Measurements from ENCODE around the gene AGT.
A peak's percentile ranks its signal among the peaks of the same experiment; 100 is the strongest.

The AGT gene

GRCh38 chr1:230757856-230758708 lies 44.2 kb upstream of the AGT start:
- TF ChIP-seq CTCF (IDR thresholded peaks at IDR 0.05; ENCODE audit: low read depth, low read length), result no peak
- H3K4me3 ChIP-seq (replicated peaks in 1 of 2; ENCODE audit: low read depth in 2 of 2, low read length in 2 of 2), result no peak overlapping the region
- no peak for DNase-seq (ENCODE audit: low read depth in 2 of 2)

GRCh38 chr1:230754796-230755195 lies 40.9 kb upstream of the AGT start:
- TF ChIP-seq CTCF (IDR thresholded peaks at IDR 0.05; ENCODE audit: low read depth, low read length), result no peak
- DNase-seq (ENCODE audit: low read depth in 2 of 2), result peak; percentile 42 to 53

GRCh38 chr1:230753586-230754251 lies 39.8 kb upstream of the AGT start:
- peak; percentile 47 to 59 for DNase-seq (ENCODE audit: low read depth in 2 of 2)
- no peak for TF ChIP-seq CTCF (IDR thresholded peaks at IDR 0.05; ENCODE audit: low read depth, low read length)
- H3K4me3 ChIP-seq (replicated peaks in 1 of 2; ENCODE audit: low read depth in 2 of 2, low read length in 2 of 2), result peak overlapping the region in 1 of 2 donors; percentile 13

More at GRCh38 chr1:230754796-230755195, 40.9 kb upstream of the AGT start:
- no peak overlapping the region for H3K4me3 ChIP-seq (replicated peaks in 1 of 2; ENCODE audit: low read depth in 2 of 2, low read length in 2 of 2)

GRCh38 chr1:230753191-230753585 lies 39.3 kb upstream of the AGT start:
- no peak for TF ChIP-seq CTCF (IDR thresholded peaks at IDR 0.05; ENCODE audit: low read depth, low read length)
- no peak overlapping the region for H3K4me3 ChIP-seq (replicated peaks in 1 of 2; ENCODE audit: low read depth in 2 of 2, low read length in 2 of 2)
- no peak for DNase-seq (ENCODE audit: low read depth in 2 of 2)

- H3K4me3 ChIP-seq (replicated peaks in 1 of 2; ENCODE audit: low read depth in 2 of 2, low read length in 2 of 2), result no peak overlapping the region
- no peak for TF ChIP-seq CTCF (IDR thresholded peaks at IDR 0.05; ENCODE audit: low read depth, low read length)
- DNase-seq (ENCODE audit: low read depth in 2 of 2), result no peak
Observed at GRCh38 chr1:230752407-230752806, 38.5 kb upstream of the AGT start.

GRCh38 chr1:230750986-230751625 lies 37.2 kb upstream of the AGT start:
- H3K4me3 ChIP-seq (replicated peaks in 1 of 2; ENCODE audit: low read depth in 2 of 2, low read length in 2 of 2), result no peak overlapping the region
- TF ChIP-seq CTCF (IDR thresholded peaks at IDR 0.05; ENCODE audit: low read depth, low read length), result no peak
- DNase-seq (ENCODE audit: low read depth in 2 of 2), result no peak
